GM10847 (cell line): ENCODE results near the gene ZMIZ1.

ENCODE experiments used
- POLR2A ChIP-seq: IDR thresholded peaks from 2 replicates; pipeline ENCODE4 v1.6.1; 2011; ENCODE audit not compliant: insufficient read length; ENCODE audit errors: extremely low read depth

Gene ZMIZ1

DNA sequence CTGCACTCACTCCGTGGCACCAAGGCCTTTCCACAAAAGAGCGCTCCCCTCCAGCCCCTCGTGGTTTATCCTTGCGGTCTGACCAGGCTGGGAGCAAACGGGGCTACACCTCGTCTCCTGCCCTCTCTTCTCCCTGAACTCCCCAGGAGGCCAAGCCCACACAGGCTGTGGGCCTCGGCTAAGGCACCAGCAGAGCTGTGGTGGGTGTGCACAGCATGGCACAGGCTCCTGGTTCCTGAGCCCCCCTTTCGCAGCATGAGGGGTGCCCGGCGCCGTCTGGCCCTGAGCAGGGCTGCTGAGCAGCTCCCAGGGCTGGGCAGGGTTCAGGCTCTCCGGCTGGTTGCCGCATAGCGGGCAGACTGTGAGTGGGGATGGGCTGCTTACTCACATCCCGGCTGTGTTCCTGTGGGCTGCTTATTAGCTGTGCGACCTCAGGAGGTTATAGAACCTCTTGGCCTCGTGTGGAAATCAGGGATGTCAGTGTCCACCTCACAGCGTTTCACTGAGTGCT is 90.4 kb downstream of the ZMIZ1 start:
- no peak for TF ChIP-seq POLR2A

DNA sequence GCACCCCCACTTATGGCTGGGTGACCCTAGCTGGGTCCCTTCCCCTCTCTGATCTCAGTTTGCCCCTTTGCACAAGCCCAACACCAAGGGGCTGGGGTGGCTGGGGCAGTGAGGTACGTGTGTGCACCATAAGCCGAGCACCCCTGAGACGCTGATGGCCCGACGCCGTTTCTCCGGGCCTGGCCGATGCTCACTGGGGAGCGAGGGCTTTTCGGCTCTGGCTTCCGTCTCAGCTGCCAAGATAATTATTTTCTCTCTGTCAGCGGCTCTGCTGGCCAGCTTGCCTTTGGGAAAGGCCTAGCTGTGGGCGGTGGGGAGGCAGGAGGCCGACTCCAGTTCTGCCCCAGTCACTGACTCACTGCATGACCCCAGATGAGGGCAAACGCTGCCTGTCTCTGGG is 91.0 kb downstream of the ZMIZ1 start:
- TF ChIP-seq POLR2A: no peak

DNA sequence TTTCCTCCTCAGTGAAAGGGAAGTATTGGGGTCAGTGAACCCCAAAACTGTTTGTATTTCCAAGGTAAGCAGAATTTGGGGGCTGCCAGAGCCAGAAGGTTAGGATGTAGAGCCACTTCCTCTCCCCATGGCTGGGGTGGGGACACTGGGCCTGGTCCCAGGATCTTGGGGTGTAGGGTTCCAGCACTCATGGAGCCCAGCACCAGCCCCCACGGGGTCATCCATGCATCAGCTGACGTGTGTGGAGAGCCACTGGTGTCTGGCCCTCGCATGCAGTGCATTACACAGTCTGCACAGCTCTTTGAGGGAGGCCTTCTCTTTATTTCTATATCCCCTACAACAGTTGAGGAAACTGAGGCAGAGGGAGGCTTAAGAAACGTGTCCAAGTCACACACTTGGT is 91.4 kb downstream of the ZMIZ1 start:
- no peak for TF ChIP-seq POLR2A

DNA sequence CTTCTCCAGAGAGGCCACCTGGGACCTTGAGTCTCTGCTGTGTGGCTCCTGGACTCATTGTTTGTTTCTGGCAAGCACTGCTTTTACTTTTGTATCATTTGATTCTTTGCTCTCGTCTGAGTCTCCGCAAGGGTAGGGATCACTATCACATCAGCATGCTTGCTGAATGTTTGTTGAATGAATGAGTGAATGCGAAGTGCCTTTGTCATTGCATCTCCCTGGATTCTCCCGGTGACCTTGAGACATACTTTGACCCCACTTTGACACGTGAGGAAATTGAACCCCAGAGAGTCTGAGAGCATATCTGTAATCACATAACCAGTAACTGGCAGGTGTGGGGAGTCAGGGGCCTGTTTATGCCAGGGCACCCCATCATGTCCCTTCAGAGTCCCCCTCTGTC is 92.8 kb downstream of the ZMIZ1 start:
- TF ChIP-seq POLR2A: no peak

DNA sequence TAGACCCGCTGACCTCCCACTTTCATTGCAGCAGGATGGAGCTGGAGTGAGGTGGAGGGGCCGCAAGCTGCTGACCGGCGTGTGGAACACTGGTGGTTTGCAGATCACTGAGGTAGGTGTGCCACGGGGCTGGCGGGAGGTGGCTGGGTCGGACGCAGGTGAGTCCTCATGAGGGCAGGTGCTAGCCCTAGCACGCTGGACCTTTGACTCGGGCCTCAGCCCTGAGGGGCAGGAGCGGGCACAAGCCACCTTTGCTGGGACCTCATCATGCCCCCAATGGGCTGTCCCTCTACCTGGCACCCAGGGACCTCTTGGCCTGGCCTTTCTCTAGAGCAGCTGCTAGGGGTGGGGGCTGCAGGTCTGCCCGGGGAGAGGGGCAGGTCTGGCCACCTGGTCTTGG is 93.3 kb downstream of the ZMIZ1 start:
- no peak for TF ChIP-seq POLR2A

DNA sequence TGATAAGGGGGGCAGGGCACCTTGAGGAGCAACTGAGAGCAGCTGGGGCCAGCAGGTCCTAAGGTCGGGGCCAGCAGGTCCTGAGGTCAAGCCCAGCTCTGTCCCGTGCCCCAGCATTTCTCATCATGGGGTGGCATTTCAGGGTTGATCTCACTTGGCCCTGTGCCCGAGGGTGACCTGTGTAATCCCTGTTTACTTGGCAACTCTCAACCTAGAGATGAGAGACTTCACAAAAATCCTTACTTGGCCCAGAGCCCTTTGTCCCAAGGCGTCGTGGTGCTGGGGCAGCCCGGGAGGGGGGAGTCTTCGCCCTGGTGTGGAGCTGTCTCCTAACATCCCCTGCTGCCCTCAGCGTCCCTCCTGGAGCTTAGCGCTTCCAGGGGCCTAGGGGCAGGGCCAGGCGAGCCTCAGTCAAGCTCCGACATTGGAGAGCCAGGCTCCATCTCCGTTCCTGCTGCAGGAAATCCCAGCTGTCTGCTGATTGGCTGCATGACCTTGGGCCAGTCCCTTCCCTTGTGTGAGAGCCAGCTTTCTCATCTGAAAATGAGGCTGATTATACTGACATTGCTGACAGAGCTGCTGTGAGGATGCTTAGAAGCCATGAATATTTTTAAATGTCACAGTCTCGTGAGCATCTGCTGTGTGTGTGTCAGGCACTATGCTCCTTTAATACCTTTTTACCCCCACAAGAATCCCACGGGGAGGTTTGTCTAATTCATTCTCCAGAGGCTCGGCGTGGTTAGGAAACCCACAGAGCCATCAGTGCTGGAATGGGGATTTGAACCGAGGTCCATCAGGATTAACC is 94.3 kb downstream of the ZMIZ1 start:
- no peak for TF ChIP-seq POLR2A

DNA sequence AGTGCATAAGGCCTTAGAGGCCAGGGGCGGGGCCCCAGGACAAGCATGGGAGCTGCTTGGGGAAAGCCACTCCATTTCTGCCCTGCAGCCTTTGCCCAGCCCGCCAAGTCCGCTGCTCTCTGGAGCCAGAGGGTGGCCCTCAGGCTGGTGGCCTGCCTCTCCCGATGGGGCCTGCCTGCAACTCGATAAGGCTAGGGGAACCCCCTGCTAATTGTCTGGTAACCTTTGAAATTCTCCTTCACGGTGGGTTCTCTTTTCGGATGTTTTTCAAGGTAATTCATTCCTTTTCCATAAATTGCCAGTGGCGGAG is 94.9 kb downstream of the ZMIZ1 start:
- no peak for TF ChIP-seq POLR2A

DNA sequence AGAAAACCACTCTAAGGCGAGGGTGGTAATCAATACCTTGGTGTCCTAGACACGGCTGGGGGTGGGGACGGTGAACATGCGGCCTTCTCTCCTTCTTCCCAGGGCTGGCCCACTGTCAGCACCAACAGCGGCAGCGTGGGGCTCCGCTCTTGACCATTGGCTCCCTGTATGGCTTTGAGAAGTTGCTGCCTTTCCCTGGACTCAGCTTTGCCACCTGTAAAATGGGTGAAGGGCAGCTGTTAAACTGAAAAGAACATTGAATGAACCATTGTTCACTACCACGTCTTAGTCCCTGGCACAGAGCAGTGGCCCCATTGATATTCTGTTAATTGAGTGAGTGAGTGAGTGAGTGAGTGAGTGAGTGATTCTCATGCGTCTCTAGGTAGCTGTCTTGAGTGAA is 95.3 kb downstream of the ZMIZ1 start:
- no peak for TF ChIP-seq POLR2A

DNA sequence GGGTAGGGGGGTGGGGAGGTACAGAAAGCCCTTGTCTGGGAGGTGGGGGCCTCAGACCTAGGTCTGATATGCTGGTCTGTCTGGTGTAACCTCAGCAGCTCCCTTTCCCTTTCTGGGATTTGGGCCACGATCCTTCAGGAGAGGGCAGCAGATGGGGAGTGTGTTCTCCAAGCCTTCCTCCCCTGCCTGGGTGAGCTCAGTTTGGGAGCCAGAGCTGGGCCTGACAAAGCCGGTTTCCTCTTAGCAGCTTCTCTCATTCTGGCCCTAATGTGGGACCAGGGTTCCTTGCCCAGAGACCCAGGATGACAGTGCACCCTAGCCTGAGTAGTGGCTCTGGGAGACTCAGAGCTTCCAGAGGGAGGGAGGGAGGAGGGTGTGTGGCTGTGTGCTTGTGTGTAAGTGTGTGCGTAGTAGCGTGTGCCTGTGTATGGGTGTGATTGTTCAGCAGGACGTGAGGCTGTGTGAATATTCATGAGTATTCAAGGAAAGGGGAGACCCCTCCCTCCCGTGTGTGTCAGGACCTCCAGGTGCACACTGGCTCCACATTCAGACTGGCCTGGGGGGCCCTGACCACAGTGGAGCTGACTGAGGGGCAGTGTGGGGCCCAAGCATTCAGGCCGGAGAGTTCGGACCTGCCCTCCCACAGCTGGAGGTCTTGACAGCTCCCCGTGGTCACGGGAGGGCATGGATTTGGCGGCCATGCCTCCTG is 96.5 kb downstream of the ZMIZ1 start:
- TF ChIP-seq POLR2A: no peak

DNA sequence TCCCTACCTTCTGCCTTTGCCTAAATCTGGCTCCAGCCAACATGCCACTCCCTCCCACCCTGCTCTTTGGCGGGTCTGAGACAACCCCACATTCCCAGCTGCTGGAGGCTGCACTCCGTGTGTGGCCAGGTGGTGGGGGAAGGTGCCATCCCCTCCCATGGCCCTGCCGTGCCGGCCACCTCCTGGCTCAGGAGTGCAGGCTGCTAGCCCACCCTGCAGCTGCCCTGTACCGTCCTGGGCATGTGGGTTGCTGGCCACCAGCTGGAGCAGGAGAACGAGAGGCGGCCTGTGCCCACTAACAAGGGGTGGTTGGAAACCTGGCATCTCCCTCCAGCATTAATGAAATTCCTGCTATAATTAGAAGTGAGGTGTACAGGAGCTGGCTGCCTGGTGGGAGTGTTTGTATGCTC is 97.6 kb downstream of the ZMIZ1 start:
- TF ChIP-seq POLR2A: no peak

DNA sequence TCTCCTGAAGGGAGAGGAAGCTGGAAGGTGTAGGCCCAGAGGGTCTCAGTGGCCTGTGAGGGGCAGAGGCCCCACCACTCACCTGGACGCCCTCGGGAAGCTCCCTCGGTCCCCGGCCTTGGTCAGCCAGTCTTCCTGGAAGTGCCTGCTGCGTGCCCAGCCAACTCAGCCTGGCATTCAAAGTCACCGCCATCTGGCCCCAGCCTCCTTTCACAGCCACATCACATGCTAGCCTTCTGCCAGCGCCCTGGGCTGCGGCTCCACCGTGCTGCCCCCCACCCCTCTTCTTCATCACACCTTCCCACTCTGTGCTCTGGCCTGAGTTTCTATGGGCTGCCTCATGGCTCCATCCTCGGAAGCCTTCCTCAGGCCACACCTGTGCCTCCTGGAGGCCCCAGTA is 98.0 kb downstream of the ZMIZ1 start:
- no peak for TF ChIP-seq POLR2A

DNA sequence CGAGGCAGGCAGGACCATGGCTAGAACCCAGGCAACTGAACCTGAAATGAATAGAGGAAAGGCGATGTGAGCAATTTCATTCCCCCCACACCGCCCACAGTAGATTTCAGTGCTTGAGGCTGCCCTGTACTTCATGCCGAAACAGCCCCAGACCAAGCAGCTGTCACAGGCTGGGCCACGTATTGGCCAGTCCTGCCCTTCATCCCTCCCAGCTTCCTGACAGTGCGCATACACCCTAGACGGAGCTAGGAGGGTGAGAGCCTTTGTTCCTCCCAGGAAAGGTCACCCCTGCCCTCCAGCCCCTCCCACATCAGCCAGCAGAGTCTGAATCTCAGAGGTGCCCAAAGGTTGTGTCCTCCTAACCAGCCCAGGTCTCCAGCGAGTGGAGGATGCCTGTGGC is 98.8 kb downstream of the ZMIZ1 start:
- TF ChIP-seq POLR2A: no peak

DNA sequence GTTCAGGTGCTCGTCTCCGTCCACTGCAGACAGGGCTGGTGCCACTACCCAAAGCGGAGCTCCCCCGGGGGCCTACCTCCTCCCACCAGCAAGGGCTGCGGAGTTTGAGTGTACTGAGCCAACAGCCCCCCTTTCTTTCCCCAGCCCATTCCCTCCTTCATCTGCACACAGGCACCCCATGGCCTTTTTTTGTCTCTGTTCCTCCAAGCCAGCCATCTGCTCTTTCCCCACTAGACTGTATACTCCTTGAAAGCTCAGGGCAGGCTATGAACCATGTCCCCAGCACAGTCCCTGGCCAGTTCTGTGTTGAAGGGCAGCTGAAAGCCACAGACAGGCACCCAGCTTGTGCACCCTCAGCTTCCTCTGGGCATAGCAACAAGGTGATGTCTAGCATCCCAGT is 99.4 kb downstream of the ZMIZ1 start:
- TF ChIP-seq POLR2A: no peak

DNA sequence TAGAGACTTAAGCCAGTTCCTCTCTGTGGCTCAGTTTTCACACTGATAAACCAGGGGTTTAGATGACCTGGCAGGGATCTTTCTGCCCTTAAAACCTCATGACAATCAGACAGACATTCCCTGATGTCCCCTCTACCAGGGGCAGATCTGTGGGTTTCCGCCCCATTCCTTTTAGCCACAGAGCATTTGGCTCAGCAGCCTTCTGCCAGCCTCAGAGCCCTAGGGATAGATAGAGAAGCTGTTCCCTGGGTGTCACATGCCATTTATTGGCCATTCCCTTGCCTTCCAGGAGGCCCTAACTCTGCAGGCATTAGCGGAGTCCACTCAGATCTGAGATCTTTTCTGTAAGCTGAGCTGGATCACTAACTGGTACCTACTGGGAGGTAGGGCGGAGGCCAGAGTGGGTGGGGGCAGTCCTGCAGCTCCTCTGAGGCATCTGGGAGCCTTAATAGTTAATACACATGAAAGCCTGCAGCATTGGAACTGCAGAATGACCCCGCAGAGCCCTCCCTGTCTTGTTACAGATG is 101.5 kb downstream of the ZMIZ1 start:
- TF ChIP-seq POLR2A: no peak

DNA sequence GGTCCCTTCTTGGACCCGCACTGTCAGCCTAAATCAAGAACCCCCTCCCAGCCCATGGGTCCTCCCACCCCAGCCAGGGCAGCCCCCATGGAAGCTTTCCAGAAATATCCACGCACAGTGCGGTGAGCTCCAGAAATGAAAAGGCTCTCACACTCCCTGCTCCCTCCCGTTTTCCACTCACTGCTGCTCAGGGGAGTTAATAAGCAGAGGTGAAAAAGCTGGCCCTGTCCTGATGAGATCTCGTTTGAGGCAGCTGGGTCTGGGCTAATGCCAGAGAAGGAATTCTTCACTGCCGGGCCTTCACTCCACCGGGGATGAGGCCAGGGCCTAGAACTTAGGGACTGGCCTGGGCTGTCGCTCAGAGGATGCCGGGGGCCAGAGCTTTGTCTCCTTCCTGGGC is 102.2 kb downstream of the ZMIZ1 start:
- no peak for TF ChIP-seq POLR2A

DNA sequence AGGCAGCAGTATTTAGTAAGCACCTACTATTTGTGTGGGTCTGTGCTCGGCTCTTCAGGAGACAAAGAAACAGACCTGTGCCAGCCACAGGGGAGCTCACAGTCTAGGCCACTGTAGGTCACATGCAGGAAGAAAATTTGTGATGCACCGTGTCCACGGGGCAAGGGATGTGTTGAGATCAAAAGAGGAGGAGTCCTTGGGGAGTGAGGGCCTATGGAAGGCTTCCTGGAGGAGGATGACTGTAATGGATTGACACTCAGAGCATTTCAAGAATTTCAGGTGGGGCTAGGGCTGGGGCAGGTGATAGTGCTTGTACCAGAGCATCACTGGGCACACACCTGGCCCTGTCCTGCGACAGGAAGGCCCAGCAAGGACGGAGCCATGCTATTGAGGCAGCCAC is 102.7 kb downstream of the ZMIZ1 start:
- TF ChIP-seq POLR2A: no peak
